H1 (cell line): ENCODE data around the gene STX12. TPM values are rescaled to one million over a fixed set of nuclear protein-coding genes. Genes with fewer than 3 reads are reported as not detected.

Source experiments
- BRCA1 ChIP-seq: IDR thresholded peaks from 2 replicates; pipeline ENCODE4 v1.6.1; 2012; ENCODE audit warnings: low read depth, low read length, improper control_type of control experiment
- EGR1 ChIP-seq: IDR thresholded peaks from 2 replicates; pipeline ENCODE4 v1.6.1; 2011; ENCODE audit warnings: low read depth, low read length, borderline replicate concordance
- RBBP5 ChIP-seq: IDR thresholded peaks from 2 replicates; pipeline ENCODE4 v1.7.1; 2012; ENCODE audit warnings: low read depth, mild to moderate bottlenecking, inconsistent platforms, low read length, moderate library complexity, borderline replicate concordance
- TAF1 ChIP-seq: IDR thresholded peaks from 2 replicates; pipeline ENCODE4 v1.6.1; 2011; ENCODE audit warnings: mild to moderate bottlenecking, low read depth, low read length
- ZNF274 ChIP-seq: IDR thresholded peaks from 2 replicates; pipeline ENCODE4 v1.7.0; 2012; ENCODE audit warnings: low read length, borderline replicate concordance; ENCODE audit errors: extremely low read depth
- polyA plus RNA-seq, 7 experiments: library from polyadenylated mRNA; depleted of rRNA in 3 of 7; stranded (reverse) in 5 of 7; unstranded in 2 of 7; fragments of >200 nt in 5 of 7; fragments of 200-250 nt in 2 of 7; gene quantifications; 1 replicate in 5 of 7; 2 replicates in 1 of 7; 4 replicates in 1 of 7; pipeline versions ENCODE4 v1.2.1 to v1.2.3, GENCODE V29; 2011 to 2013; ENCODE audit warnings: missing spikeins in 2 of 7, mixed read lengths in 2 of 7
- total RNA-seq: library from RNA; stranded (reverse); fragmentation: NEBNext Ultra II Directional; extraction: Animal tissue kit (Norgen Biotek cat#: 25700); gene quantifications from 2 replicates; pipeline ENCODE4 v1.2.1, GENCODE V29; 2021
- TF ChIP-seq, protein P1 (sequence below), 3 experiments: IDR thresholded peaks; 1 replicate in 2 of 3; 2 replicates in 1 of 3; pipeline versions ENCODE4 v1.5.1 to v1.6.1; 2011; ENCODE audit warnings: low read length in 3 of 3, mild to moderate bottlenecking in 3 of 3, inconsistent platforms in 2 of 3, low read depth in 1 of 3, moderate library complexity in 1 of 3; ENCODE audit not compliant: insufficient read depth in 1 of 3; ENCODE audit errors: control extremely low read depth in 1 of 3

The STX12 gene
- total and polyA plus RNA-seq, 2 of the 8 experiments (the other 6 are each of a cell fraction or from before 2014, with no cell fraction given): 3.7 to 11.0 TPM

DNA sequence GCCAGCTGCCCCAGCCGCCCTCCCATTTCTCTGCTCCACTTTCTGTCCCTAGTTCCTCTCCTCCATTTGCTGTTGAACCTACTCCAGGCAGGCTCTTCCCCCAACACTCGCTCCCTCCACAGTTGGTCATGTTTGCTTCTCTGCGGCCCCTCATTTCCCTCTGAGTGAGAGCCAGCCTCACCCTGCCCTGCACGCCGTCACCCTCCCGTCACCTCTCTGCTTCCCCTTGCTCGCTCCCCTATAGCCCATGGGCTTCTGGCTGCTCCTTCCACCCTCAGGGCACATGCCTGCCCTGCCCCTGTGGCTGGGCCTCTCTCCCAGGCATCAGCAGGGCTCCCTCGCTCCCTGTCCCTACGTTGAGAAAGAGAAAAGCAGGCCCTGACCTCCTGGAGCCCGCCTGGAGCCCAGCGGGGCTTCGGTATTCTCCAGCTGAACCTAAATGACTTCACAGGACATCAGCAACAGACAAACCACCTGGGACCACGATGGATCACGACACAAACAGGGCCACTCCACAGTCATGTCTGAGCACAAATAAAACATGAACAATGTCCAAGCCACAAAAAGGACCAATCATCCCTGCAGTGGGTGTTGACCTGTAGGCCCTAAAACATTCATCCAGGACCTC, 86.0 kb downstream of the STX12 start (continued):
- TF ChIP-seq BRCA1 (no peak), TAF1 (no peak), ZNF274 (no peak), EGR1 (no peak), RBBP5 (no peak)
- TF ChIP-seq, protein P1, sequence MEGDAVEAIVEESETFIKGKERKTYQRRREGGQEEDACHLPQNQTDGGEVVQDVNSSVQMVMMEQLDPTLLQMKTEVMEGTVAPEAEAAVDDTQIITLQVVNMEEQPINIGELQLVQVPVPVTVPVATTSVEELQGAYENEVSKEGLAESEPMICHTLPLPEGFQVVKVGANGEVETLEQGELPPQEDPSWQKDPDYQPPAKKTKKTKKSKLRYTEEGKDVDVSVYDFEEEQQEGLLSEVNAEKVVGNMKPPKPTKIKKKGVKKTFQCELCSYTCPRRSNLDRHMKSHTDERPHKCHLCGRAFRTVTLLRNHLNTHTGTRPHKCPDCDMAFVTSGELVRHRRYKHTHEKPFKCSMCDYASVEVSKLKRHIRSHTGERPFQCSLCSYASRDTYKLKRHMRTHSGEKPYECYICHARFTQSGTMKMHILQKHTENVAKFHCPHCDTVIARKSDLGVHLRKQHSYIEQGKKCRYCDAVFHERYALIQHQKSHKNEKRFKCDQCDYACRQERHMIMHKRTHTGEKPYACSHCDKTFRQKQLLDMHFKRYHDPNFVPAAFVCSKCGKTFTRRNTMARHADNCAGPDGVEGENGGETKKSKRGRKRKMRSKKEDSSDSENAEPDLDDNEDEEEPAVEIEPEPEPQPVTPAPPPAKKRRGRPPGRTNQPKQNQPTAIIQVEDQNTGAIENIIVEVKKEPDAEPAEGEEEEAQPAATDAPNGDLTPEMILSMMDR (IDR thresholded peaks at IDR 0.05; ENCODE audit: control extremely low read depth in 1 of 3, insufficient read depth in 1 of 3, low read depth in 1 of 3, low read length in 3 of 3): no peak
- TF ChIP-seq, all 59 proteins: peak for 0
